ENCODE results near the gene NUMB.

NUMB gene

DNA sequence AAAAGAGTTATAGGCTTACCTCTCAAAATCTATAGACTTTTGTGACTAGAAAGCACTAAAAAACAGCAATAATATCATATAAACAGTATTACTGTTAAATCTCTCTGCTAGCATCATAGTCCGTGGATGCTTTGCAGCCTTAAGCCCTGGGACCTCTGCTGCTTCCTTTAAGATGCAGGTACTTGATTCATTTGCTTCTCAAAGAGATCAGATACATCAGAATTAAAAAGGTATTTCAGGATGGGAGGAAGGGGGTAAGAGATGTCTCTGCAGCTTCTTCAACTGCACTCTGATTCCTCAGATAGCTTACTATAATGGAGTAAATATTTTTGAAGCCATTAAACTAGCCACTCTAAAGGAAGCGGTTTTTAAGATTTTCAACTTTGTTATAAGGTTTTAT is 171.7 kb downstream of the NUMB start:
- no peak for DNase-seq

- no peak for DNase-seq
These were observed 172.4 kb downstream of the NUMB start for GRCh38 chr14:73285979-73286378.

GRCh38 chr14:73283608-73284379 is 174.6 kb downstream of the NUMB start:
- DNase-seq = no peak

DNA sequence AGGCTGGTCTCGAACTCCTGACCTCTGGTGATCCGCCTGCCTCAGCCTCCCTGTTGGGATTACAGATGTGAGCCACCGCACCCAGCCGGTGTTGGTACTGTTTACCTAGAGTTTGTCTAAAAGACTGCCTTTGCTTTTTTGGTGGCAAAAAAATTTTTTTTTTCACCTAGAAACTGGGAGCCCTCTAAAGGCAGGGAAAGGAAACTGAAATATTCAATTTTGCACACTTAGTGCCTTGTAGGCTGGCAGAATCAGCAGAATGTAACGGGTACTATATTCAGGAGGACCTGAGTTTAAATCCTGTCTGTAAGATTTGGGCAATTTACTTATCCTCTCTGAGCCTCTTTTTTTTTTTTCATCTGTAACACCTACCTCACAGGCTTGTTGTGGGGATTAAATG is 177.4 kb downstream of the NUMB start:
- DNase-seq = no peak

DNA sequence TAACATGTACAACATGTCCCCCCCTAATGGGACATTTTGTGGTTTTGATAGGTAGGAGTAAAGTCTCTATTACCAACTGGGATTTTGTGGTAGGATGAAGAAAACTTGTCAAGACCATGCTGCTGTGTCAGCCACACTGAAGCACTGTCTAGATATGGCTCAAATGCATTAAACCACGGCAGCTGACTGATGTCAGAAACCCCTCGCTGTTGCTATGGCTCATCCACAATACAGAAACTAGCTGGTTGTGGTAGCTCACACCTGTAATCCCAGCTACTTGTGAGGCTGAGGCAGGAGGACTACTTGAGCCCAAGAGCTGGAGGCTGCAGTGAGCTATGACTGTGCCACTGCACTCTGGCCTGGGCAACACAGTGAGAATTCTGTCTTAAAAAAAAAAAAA is 181.0 kb downstream of the NUMB start:
- DNase-seq = no peak

DNA sequence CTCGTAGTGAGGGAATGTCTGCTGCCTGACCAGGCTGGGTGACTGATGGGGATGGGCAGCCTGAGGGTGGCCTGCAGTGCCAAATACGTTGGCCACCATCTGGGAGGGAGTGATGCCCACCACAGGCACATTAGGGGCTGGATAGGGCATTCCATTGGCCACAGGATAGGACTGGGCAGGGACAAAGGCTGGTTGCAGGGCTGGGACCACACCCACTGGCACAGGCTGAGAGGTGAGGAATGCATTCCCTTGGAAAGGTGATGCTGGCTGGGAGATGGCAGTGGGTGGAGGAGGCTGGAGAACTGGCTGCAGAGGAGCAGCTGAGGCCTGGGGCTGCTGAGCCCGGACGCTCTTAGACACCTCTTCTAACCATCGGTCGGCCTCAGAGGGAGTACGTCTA is 181.5 kb downstream of the NUMB start:
- no peak for DNase-seq

DNA sequence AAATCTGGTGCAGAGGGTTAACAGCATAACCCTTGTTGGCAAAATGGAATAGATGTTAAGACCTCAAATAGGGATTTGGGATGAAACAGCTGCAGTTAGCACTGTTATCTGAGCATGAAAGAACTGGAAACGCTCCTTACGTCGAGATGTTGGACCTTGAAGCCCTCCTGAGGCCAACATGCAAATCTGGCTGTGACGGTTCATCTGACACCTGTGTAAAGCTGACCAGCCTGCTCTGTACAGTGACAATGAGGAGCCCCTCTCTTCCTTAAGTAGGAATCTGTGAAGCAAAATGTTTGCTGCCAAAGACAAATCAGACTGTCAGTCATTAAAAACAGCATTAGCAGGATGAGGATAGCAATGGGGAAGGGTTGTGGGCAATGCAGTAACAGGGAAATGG is 184.5 kb downstream of the NUMB start:
- DNase-seq = no peak

DNA sequence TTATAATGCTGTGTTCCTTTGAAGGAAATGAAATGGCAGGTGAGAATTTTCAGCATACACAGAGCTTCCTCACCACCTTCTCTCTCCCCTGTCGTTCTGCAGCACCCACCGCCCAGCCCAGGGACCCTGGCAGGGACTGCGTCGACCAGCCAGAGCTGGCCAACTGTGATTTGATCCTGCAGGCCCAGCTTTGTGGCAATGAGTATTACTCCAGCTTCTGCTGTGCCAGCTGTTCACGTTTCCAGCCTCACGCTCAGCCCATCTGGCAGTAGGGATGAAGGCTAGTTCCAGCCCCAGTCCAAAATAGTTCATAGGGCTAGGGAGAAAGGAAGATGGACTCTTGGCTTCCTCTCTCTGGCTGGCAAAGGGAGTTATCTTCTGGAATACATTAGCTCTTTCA is 186.0 kb downstream of the NUMB start:
- no peak for DNase-seq

DNA sequence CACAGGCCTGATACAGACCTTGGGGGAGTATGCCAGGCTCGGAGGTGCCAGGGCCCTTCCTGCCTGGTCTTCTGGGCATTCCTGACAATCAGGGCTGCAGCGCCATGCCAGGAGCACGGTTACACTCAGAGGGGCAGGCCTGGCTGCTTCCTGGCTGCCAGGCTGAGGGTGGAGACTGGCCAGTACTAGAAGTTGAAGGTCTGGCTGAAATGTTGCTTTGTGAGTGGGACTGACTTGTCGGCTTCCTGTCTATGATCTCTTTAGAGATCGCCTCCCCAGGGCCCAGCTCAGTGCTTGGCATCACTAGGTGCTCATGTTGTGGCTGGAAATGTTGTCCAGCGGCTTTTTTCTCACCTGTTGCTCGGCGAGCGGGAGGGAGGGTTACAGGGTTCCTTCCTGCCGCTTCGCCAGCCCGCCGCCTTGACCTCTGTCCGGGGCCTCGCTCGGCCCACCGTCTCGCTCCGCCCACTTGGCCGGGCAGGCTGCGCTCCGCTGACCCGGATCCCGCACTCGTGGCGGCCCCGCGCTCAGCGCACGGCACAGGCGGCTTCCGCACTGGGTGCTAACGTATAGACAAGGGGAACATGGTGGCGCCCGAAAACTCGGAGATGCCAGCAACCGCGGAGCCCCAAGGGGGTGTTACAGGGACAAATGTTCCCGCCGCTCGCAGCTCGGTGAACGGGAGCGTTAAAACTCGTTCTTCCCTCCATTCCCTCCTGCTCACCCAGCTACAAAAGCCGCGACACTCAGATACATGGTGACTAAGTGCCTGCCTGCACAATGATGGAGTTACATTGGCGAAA is 188.4 kb downstream of the NUMB start:
- DNase-seq = no peak

GRCh38 chr14:73267474-73267873 is 190.9 kb downstream of the NUMB start:
- no peak for DNase-seq

GRCh38 chr14:73266317-73266716 is 192.0 kb downstream of the NUMB start:
- DNase-seq = no peak

DNA sequence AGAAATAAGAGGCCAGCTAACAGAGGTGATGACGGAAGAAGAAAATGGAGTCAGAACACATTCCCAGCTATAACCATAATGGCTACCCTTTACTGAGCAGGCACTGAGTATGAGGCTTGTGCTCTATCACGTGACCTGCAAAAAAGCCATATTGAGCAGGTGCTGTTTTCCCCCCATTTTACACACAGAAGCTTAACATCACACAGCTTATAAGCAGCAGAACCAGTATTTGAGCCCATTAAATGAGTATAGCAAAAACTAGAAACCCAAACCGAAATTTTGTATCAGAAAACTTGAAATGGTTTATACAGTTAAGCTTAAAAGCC is 192.7 kb downstream of the NUMB start:
- no peak for DNase-seq

GRCh38 chr14:73264885-73265720 is 193.2 kb downstream of the NUMB start:
- DNase-seq = no peak

GRCh38 chr14:73264080-73264884 is 194.1 kb downstream of the NUMB start:
- DNase-seq = no peak

DNA sequence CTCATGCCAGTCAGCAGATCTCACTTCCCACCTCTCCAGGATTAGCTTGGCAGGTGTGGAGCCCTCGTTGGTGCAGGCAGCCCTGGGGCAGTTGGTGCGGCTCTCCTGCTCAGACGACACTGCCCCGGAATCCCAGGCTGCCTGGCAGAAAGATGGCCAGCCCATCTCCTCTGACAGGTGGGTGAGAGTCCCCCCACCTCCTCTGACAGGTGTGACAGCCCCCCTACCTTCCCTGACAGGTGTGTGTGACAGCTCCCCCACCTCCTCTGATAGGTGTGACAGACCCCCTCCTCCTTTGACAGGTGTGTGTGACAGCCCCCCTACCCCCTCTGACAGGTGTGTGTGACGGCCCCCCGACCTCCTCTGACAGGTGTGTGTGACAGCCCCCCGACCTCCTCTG is 194.7 kb downstream of the NUMB start:
- DNase-seq = no peak

- DNase-seq = no peak
These were observed 195.7 kb downstream of the NUMB start for GRCh38 chr14:73262427-73263183.

GRCh38 chr14:73261520-73262426 is 196.6 kb downstream of the NUMB start:
- no peak for DNase-seq

GRCh38 chr14:73261075-73261474 is 197.3 kb downstream of the NUMB start:
- DNase-seq = no peak

GRCh38 chr14:73260574-73260973 is 197.8 kb downstream of the NUMB start:
- DNase-seq = no peak

DNA sequence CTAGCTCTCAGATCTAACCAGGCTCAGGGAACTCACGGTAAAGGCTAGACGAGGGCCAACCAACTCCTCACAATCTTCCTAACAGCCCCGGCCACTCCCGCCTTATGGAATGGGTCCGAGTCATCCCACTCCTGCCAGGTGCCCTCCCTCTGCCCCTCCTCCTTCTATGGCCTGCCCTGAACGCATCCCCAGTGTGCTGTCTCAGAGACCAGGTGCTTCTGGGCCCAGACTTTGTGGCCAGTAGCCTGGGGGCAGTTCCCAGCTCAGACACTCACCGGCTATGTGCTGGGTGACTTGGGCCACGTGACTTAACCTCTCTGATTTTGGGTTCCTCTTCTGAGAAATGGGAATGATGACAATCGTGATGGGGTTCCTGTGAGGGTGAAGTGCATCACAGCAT is 198.5 kb downstream of the NUMB start:
- DNase-seq = no peak
